Muscle of arm (tissue), 12 donors: Measurements from ENCODE around the gene HIRA. TPM values are rescaled to one million over a fixed set of nuclear protein-coding genes. Genes with fewer than 3 reads are reported as not detected.
"Not testable (repeated sequence)": the region's sequence is repeated elsewhere in the genome, so short reads cannot be mapped to it uniquely, and the experiment has no call there.

Source experiments
- DNase-seq: peaks from one replicate; pipeline ENCODE4 v3.0.0-alpha.2; 2013
- polyA plus RNA-seq, 12 donors: library from polyadenylated mRNA; unstranded; fragments of 120-200 nt; gene quantifications; one replicate each; pipeline ENCODE4 v1.2.1, GENCODE V29; 2013; ENCODE audit not compliant: insufficient read length in 12 of 12

HIRA gene
- polyA plus RNA-seq, 12 donors: 13.4 to 19.9 (median 16.6) TPM; not detected in 1

DNA sequence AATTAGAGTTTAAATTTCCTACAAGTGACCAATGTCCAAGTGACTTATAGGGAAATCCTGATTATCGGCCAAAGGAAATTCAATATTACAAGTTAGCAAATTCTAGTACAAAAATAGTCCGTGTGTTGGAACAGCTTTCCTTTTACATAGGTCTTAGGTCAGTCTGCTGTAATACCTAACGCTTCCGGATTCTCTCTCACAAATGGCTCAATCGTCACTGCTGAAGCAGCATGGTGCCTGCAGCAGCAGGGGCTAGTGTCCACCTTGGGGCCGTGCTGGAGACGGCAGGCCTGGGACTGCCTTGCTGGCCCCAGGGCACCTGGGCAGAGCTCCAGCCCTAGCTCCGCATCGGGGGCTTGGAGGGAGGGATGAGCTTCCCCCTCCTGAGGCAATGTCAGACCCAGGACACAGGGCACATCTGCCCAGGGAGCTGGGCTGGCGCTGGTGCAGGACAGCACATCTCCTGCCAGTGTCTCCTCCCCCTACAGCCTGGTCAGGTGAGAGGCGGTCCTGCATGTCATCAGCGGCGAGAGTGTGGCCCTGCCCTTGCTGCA, 100.6 kb downstream of the HIRA start:
- no peak for DNase-seq

DNA sequence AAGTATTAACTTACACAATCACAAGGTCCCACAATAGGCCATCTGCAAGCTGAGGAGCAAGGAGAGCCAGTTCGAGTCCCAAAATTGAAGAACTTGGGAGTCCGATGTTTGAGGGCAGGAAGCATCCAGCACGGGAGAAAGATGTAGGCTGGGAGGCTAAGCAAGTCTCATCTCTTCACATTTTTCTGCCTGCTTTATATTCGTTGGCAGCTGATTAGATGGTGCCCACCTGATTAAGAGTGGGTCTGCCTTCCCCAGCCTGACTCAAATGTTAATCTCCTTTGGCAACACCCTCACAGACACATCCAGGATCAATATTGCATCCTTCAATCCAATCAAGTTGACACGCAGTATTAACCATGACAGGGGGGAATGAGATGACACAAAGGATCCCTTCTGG, 101.3 kb downstream of the HIRA start:
- DNase-seq: not testable (repeated sequence)

DNA sequence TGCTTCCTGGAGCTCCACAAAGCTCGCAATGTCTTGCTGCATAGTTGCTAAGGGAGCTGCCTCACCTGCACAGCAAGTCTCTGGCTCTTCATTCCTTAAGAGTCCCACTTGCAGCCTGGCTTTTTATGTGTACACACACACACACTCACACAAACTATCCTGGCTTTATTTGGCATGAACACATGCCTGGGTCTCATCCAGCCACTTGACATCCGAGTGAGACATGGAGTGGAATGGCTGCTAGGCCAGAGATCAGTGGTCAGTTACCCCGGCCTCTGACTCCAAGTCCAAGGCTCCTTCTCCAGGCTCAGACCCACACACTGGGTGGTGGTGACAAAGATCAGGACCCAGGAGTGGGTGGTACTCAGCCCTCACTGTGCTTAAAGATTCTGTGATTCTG, 102.1 kb downstream of the HIRA start:
- DNase-seq: no peak

DNA sequence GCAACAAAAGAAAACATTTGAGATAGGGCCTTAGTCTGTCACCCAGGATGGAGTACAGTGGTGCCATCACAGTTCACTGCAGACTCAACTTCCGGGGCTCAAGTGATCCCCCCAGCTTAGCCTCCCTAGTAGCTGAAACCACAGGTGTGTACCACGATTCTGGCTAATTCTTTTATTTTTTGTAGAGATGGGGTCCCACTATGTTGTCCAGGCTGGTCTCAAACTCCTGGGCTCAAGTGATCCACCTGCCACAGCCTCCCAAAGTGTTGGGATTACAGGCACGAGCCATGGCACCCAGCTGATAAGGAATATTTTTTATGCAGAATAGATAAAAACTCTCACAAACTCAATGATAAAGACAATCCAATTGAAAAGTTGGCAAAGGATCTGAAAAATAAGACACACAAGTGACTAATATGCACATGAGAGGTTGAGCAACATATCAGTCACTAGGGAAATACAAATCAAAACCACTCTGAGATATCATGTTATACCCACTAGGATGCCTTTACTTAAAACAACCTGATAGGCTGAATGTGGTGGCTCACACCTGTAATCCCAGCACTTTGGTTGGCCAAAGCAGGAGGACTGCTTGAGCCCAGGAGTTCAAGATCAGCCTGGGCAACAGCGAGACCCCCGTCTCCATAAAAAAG, 106.1 kb downstream of the HIRA start:
- no peak for DNase-seq

DNA sequence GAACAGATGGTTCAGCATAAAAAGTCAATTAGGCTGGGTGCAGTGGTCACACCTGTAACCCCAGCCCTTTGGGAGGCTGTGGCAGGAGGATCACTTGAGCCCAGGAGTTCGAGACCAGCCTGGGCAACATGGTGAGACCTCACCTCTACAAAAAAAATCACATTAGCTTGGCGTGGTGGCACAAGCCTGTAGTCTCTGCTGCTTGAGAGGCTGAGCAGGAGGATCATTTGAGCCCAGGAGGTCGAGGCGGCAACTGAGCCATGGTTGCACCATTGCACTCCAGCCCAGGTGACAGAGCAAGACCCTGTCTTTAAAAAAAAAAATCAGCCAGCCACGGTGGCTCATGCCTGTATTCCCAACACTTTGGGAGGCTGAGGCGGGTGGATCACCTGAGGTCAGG, 108.1 kb downstream of the HIRA start:
- DNase-seq: not testable (repeated sequence)

DNA sequence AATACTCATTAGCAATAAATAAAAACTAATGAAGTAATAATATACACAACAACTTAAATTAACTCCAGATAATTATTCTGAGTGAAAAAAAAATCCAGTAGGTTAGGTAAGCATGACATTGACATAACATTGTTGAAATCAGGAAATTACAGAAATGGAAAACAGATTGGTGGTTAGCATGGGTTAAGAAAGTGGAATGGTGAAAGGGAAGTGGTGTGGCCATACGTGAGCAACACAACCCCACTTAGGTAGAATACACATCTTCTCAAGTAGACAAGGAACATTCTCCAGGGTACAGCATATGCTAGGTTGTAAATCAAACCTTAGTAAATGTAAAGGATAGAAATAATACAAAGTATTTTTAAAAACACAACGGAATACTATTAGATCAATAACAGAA, 109.8 kb downstream of the HIRA start:
- DNase-seq: no peak

DNA sequence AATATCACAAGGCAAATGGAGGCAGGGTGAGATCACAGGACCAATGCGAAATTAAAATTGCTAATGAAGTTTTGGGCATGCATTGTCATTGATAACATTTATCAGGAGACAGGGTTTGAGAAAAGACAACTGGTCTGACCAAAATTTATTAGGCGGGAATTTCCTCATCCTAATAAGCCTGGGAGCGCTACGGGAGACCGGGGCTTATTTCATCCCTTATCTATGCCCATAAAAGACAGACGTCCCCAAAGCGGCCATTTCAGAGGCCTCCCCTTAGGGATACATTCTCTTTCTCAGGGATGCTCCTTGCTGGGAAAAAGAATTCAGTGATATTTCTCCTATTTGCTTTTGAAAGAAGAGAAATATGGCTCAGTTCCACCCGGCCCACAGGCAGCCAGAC, 111.4 kb downstream of the HIRA start:
- DNase-seq: not testable (repeated sequence)

DNA sequence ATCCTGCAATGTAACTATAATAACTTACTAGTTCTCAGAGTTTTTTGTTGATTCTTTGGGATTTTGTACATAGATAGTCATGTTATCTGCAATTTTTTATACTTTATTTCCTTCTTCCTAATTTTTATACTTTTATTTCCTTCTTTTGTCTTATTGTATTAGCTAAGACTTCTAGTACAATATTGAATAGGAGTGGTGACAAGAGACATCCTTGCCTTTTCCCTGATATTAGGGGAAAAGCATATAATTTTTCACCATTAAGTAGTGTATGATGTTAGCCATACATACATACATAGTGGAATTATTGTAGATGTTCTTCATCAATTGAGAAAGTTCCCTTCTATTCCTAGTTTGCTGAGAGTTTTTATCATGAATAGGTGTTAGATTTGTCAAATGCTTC, 112.3 kb downstream of the HIRA start:
- no peak for DNase-seq

DNA sequence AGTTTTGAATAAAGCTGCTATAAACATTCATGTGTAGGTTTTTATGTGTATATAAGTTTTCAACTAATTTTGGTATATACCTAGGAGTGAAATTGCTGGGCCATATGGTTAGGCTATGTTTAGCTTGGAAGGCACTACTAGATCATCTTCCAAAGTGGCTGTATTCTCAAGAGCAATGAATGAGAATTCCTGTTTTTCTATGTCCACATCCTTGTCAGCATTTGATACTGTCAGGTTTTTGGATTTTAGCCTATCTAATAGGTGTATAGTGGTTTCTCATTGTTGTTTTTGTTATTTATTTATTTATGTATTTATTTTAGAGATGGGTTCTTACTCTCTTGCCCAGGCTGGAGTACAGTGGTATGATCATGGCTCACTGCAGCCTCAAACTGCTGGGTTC, 113.7 kb downstream of the HIRA start:
- DNase-seq: no peak

DNA sequence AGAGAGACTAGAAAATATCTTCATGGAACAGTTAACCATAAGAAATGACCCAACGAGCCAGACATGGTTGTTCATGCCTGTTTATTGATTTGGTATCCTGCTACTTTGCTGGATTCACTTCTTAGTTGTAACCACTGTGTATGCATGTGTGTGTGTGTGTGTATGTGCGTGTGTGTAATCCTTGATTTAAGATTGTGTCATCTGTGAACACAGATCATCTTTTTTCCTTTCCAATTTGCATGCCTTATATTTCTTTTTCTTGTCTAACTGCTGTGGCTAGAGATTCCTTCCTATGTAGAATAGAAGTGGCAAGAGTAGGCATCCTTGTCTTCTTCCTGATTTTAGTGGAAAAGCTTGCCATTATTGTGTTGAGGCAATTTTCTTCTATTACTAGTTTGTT, 123.7 kb downstream of the HIRA start:
- DNase-seq: no peak

DNA sequence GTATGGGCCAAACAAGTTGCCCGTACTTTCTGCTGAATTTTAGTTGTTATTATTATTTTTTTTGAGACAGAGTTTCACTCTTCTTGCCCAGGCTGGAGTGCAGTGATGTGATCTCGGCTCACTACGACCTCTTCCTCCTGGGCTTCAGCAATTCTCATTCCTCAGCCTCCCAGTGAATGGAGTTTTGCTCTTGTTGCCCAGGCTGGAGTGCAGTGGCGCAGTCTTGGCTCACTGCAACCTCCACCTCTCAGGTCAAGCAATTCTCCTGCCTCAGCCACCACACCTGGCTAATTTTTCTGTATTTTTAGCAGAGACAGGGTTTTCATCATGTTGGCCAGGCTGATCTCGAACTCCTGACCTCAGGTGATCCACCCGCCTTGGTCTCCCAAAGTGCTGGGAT, 125.0 kb downstream of the HIRA start:
- not testable (repeated sequence) for DNase-seq

DNA sequence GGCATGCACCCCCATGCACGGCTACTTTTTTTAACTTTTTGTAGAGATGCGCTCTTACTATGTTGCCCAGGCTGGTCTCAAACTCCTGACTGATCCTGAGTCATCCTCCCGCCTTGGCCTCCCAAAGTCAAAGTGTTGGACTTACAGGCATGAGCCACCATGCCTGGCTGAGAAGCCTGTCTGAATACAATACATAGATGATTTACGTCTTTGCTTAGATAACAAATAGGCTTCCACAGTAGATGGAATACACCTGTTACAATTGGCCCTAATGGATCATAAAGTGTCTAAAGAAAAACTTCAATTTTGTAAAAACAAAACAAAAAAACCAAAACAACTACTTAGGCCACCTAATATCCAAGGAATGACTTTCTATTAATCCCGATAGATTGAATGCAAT, 127.0 kb downstream of the HIRA start:
- no peak for DNase-seq

DNA sequence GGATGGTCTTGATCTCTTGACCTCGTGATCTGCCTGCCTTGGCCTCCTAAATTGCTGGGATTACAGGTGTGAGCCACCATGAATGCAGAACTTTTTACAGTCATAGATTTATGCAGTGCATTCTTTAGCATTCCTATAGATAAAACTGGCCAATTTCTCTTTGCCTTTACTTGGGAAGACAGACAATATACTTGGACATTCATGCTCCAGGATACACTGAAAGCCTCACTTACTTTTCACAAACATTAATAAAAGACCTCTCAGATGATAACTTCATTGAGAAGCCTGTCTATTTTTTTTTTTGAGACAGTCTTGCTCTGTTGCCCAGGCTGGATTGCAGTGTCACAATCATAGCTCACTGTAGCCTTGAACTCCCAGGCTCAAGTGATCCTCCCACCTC, 127.7 kb downstream of the HIRA start:
- DNase-seq: no peak

DNA sequence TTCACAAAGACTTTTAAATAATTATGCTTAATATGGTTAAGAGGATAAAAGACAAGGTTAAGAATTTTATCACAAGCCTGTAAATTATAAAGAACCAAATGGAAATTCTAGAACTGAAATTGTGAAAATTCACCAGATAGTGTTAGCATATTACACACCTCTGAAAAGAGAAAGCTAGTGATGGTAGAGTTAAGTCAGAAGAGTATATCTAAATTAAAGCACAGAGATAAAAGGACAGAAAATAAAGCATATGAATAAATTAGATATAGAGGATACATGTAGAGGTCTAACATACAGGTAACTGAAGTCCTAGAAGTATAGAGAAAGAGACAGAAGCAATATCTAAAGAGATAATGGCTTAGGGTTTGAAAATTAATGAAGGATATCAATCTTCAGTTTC, 135.8 kb downstream of the HIRA start:
- no peak for DNase-seq

DNA sequence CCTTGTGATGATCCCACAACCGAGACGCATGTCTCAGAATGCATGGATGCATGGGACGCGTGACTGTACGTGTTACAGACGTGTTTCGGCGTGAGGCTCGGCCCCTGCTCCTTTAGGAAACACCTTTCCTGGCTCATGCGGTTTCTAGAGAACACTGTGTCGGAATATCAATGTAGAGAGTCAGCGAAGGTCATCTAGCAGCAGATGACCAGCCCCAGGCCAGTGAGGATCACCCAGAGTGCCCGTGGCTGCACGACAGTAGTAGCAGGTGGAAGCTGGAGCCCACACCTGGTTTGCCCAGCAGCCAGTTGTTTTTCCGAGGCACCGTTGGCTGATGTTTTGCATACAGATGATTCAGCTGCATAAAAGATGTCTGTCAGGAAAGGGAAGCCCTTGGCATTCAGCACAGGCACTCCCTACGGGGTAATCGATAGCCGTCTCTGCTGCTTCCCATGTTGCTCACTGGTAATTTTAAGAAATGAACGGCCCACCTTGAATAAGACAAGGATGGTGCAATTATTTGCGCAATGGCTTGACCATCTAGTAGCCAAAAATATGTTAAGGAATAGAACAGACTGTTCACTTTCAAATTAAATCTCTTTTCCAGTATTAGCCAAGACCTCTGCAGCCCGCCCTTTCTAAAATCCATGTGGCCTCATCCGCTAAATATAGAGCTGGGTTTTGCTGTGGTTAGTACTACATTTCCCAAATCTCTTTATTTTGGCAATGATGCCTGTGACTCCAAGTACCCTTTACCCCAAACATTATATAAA, 138.9 kb downstream of the HIRA start:
- no peak for DNase-seq

DNA sequence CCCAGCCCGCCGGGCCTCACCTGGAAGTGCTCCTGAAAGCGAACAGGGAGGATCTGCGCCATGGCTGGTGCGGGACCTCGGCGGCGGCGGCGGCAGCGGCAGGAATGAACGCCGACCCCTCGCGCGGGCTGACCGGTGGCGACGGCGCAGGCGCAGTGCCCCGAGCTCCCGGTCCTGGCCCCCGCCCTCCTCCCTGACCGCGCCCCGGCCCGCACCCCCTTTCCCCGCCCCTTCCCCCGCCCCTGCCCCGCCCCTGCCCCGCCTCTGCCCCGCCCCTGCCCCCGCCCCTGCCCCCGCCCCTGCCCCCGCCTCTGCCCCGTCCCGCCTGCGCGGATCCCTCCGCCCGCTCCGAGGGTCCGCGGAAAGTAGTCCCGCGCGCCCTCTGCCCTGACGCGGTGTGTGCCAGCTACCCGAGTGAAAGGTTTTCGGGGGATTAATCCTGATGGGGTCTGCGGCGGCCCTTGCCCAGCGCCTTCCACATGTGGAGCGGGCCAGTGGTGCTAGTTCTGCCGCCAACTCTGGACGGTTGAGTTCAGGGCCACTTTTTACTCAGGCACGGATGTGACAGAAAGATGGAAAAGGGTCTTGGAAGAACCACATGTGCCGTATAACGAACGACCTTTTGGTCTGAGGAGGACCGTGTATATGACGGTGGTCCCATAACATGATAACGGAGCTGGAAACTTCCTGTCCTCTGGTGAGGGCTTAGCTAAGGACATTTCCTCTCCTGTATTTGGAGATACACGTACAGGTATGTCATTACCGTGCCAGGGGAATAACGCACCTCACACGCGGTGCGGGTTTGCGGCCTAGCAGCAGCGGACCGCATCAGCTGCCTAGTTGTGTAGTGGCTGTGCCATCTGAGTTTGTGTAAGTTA, 139.7 kb downstream of the HIRA start, which contains the start of gene CLTCL1:
CLTCL1 (minus strand) TSS at position 140 of the 878 bp plus-strand sequence; CDS start at position 62, 78 bp downstream.
- peak; percentile 77 for DNase-seq

DNA sequence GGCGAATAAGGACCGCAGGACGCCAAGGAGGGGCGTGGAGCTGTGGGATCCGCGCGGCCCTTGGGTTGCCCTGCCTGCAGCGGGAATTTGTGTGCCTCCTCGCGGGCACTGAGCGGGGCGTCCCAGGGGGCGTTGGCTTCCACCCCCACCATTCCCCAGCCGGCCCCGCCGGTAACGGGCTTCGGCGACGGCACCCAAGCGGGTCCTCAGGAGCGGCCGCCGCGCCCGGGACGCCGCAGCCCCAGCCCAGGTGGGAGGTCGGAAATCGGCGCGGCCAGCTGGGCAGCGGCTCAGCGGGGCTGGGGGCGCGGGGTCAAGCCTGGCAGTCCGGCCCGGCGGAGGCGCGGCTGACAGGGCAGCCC, 140.3 kb downstream of the HIRA start:
- no peak for DNase-seq

DNA sequence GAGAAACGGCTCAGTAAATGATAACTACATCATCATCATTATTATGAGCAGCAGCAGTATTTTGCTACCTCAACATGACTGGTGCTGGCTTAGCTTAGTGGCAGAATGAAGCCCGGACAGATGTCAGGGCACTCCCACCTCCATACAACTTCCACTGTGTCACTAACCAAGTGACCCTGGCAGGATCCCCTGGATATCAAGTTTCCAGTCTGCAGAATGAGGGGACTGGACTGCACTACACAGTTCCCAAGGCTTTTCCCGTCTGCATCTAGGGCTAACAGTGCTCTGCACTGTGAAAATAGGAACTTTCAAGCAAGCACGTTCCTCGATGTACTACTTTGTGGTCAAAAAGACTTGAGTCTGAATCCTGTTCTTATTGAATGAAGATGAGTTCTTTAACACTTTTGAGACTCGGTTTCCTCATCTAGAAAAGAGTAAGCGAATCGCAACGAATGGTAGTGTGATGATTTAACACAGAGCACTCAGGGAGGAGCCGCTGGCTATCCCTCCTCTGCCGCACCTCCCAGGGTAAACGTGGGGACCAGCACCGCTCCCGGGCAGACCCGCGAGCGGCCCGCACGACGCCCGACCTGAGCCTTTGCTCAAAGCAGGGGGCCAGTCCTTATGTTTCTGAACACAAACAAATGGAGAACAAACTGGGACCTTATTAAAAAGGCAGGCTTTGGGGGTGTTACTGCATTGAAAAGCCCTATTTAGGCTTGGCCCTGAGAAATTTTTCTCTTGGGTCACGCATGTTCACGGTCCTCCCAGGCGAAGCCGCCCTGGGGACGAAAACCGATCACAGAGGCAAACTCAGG, 140.9 kb downstream of the HIRA start:
- no peak for DNase-seq

DNA sequence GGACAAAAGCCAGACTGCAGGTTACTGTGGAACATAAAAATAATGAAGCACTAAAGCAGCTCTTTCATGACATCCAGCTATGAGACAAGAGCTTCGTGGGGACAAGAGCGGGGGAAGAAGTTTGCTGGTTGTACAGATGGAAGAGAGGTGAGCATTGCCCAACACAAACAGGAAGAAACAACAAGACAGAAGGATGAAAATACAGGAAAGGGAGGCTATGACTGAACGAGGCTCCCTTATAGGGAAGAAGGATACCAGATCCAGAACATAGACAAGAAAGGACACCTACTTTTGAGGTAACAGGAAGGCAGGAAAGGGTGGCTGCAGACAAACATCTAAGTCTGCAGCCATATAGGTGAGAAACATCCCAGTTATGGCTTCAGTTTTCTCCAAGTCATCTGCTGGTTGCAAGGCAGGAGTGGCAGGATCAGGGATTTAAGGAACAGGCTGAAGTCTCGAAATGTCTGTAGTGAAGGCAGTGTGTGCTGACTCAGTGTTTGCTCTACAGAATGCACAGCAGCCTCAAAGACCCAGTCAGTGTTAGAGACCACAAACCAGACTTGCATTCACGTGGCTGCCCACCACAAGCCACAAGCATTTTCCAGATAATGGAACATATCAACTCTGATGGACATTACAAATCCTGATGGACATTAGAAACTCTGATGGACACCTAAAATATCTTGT, 141.9 kb downstream of the HIRA start:
- DNase-seq: no peak

DNA sequence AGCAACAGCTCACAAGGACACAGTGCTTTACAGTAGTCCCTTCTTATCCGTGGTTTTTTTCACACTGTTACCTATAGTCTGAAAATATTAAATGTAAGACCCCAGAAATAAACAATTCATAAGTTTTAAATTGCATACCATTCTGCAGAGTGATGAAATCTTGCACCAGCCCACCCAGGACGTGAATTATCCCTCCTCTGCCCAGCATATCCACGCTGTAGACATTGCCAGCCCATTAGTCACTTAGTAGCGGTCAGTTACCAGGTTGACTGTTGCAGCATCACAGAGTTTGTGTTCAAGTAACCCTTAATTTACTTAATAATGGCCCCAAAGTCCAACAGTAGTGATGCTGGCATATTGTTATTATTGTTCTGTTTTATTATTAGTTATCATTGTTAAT, 143.6 kb downstream of the HIRA start:
- DNase-seq: no peak
